Adipocyte (in vitro differentiated cells): ENCODE measurements around the gene PRM3.
"Not testable (repeated sequence)": the region's sequence is repeated elsewhere in the genome, so short reads cannot be mapped to it uniquely, and the experiment has no call there.

ENCODE experiments used
- DNase-seq: peaks from one replicate; pipeline ENCODE4 v3.0.0-alpha.2; 2015; ENCODE audit warnings: low read depth
- H3K27me3 ChIP-seq: replicated peaks from 2 replicates; pipeline ENCODE4 v1.7.0; 2013; ENCODE audit warnings: mild to moderate bottlenecking, low read length, moderate library complexity; ENCODE audit not compliant: control insufficient read depth, insufficient read depth
- H3K36me3 ChIP-seq: 2 replicates; pipeline ENCODE4 v1.7.0; 2013; ENCODE audit warnings: low read length, mild to moderate bottlenecking, moderate library complexity; ENCODE audit not compliant: control insufficient read depth, insufficient read depth, severe bottlenecking
- H3K4me1 ChIP-seq: 2 replicates; pipeline ENCODE4 v1.7.0; 2013; ENCODE audit warnings: mild to moderate bottlenecking, low read length, moderate library complexity; ENCODE audit not compliant: control insufficient read depth, insufficient read depth
- H3K4me3 ChIP-seq: 2 replicates; pipeline ENCODE4 v1.7.0; 2013; ENCODE audit warnings: mild to moderate bottlenecking, low read length, moderate library complexity
- H3K9ac ChIP-seq: 2 replicates; pipeline ENCODE4 v1.7.0; 2013; ENCODE audit warnings: mild to moderate bottlenecking, low read length, moderate library complexity
- H3K9me3 ChIP-seq: 2 replicates; pipeline ENCODE4 v1.7.0; 2013; ENCODE audit warnings: mild to moderate bottlenecking, low read length, moderate library complexity; ENCODE audit not compliant: control insufficient read depth

The PRM3 gene

DNA sequence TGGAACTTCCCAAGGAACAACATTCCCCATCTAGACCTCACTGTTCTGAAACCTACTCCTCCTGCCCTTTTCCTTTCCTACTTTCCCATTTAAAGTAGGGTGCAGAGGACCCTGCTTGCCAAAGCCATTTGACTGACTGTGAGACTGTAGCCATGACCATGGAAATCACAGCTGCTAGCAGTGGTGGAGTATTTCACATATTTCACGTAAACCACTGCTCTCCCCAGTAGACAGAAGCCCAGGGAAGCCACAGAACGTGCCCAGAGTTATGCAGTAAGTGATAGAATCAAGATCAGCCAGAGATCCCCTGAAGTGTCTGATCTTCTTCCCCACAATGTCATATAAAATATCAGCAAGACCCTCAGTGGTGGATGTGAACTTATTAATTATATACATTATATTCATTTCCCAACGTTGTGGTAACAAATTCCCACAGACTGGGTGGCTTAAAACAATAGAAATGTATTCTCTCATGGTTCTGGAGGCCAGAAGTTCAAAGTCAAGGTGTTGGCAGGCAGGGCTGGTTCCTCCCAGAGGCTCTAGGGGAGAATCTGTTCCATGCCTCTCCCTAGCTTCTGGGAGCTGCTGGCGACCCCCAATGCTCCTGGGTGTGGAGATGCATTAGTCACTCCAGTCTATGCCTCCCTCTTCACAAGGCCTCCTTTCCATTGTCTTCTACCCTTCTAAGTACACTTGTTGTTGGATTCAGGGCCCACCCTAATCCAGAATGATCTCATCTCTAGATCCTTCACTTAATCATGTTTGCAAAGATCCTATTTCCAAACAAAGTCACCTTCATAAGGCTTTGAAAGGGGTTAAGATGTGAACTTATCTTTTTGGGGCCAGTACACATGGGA, 28.4 kb upstream of the PRM3 start:
- Histone ChIP-seq H3K36me3 (no peaks in the 10 kb centered on the region), H3K9me3 (no peaks in the 10 kb centered on the region), H3K4me3 (no peak overlapping the region), H3K27me3 (peaks cover 4% of the 10 kb centered on the region), H3K9ac (no peak overlapping the region), H3K4me1 (peaks cover 14% of the 10 kb centered on the region)
- DNase-seq: no peak

DNA sequence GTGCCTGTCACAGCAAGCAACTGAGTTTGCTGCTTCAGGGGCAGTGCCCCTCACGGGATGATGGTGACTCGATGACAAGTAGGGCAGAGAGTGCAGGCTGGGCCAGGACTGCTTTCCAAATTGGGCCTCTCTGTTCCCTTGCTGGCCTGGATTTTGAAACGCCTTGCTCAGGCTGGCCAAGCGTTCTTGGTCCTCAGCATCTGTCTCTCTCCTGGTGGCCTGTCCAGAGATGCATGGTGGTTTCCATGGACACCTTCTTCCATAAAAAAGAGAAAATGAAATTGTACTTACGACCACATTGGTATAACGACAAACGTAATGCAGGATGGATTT, 27.1 kb upstream of the PRM3 start:
- H3K9ac ChIP-seq: no peak overlapping the region
- H3K4me3 ChIP-seq: no peak overlapping the region
- no peaks in the 10 kb centered on the region for H3K36me3 ChIP-seq
- no peaks in the 10 kb centered on the region for H3K9me3 ChIP-seq
- no peak for DNase-seq
- H3K4me1 ChIP-seq: peaks cover 14% of the 10 kb centered on the region
- peaks cover 4% of the 10 kb centered on the region for H3K27me3 ChIP-seq

DNA sequence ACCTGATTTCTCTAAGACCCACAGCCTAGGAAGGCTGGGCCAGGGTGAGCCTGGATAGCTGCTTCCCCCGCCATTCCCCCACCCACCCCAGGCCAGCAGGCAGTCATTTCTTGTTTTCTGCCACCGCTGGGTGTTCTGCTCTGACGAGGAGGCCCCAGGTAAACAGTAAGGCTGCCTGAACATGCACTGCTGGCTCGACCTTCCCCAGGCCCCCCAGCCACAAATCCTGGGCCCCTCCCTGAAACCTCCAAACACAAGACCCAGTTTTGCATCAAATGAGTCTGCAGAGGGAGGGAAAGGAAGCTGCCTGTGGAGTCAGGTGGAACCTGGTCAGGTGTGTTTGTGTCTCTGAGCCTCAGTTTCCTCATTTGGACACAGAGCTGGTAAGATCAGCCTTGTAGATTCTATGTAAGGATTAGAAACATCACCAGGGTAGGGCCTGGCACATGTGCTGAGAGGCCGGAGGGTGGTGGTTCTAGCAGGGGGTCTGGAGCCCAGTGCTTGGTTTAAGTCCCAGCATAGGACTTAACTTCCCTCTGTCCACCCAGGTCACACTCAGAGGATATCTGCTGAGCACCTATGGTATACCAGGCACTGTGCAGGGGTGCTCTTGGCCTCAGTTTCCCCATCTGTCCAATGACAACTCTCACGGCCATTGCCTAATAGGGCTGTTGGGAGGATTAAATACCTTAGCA, 26.6 kb upstream of the PRM3 start:
- Histone ChIP-seq H3K4me3 (no peak overlapping the region), H3K9me3 (no peaks in the 10 kb centered on the region), H3K4me1 (peaks cover 14% of the 10 kb centered on the region), H3K36me3 (no peaks in the 10 kb centered on the region), H3K27me3 (peaks cover 4% of the 10 kb centered on the region), H3K9ac (no peak overlapping the region)
- no peak for DNase-seq

DNA sequence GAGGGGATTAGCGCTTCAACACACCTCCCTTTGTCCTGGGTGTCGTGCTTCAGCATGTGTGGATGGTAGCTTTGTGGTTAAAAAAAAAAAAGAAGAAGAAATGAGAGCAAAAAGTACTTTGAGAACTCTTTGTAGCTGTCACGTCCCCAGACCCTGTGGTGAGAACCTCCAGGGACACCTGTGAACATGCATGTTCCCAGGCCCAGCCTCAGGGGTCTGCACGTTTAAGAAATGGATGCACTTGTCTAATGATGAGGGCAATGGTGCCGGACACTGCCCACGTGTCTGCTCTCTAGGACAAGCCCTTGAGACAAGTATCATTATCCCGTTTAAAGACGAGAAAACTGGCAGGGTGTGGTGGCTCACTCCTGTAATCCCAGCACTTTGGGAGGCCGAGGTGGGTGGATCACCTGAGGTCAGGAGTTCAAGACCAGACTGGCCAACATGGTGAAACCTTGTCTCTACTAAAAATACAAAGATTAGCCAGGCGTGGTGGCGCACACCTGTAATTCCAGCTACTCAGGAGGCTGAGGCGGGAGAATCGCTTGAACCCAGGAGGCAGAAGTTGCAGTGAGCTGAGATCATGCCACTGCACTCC, 25.6 kb upstream of the PRM3 start:
- H3K36me3 ChIP-seq, H3K9ac ChIP-seq, DNase-seq, H3K9me3 ChIP-seq, H3K4me3 ChIP-seq, H3K27me3 ChIP-seq: not testable (repeated sequence)
- H3K4me1 ChIP-seq: peaks cover 14% of the 10 kb centered on the region

DNA sequence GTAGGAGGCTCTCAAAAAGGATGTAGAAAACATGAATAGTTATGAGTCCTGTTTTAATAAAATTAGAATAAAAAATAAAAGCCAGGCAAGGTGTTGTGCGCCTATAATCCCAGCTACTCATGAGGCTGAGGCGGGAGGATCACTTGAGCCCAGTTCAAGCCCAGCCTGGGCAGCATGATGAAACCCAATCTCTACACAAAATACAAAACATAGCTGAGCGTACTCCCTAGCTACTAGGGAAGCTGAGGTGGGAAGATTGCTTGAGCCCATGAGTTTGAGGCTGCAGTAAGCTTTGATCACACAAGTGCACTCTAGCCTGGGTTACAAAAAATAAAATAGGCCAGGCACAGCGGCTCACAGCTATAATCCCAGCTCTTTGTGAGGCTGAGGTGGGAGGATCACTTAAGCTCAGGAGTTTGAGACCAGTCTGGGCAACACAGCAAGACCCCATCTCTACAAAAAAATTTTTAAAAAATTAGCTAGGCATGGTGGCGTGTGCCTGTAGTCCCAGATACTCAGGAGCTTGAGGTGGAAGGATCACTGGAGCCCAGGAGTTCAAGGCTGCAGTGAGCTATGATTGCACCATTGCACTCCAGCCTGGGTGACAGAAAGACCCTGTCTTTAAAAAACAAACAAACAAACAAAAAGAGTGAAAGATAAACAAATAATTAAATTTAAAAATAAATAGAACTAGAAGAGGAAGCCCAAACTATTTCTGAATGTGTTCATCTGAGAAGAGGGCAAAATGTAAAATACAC, 24.9 kb upstream of the PRM3 start:
- H3K27me3 ChIP-seq: peaks cover 4% of the 10 kb centered on the region
- no peak for DNase-seq
- no peaks in the 10 kb centered on the region for H3K9me3 ChIP-seq
- no peaks in the 10 kb centered on the region for H3K36me3 ChIP-seq
- H3K9ac ChIP-seq: no peak overlapping the region
- no peak overlapping the region for H3K4me3 ChIP-seq
- H3K4me1 ChIP-seq: peaks cover 14% of the 10 kb centered on the region

DNA sequence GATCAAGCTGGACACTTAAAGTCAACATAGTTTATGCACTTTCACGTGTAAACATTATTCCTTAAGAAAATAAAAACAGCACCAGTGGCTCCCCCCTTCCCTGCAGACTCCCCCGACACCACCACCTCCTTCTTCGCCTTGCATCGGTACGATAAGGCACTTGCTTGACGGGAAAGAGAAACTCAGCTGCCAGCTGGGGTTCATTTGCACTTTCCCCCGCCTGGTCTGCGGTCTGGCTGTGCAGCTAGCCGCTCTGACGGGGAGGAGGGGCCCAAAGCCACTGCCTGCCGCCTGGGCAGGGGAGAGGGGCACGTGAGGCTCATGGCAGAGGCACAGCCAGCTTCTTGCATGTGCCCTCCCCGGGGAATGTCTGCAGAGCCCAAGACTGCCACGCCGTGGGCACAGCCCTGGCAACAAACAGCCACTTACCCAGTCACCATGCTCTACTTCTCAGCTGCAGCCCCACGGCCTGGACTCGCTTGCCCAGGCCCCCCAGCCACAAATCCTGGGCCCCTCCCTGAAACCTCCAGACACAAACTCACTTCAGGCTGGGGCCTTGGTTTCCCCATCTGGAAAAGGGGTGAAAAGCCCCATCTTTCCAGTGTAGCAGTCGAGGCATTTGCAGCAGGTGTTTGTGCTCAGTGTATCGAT, 24.2 kb upstream of the PRM3 start:
- H3K9me3 ChIP-seq: no peaks in the 10 kb centered on the region
- peaks cover 4% of the 10 kb centered on the region for H3K27me3 ChIP-seq
- no peaks in the 10 kb centered on the region for H3K36me3 ChIP-seq
- peaks cover 14% of the 10 kb centered on the region for H3K4me1 ChIP-seq
- no peak overlapping the region for H3K9ac ChIP-seq
- DNase-seq: peak; percentile 82
- peak overlapping the region; percentile 6 for H3K4me3 ChIP-seq

DNA sequence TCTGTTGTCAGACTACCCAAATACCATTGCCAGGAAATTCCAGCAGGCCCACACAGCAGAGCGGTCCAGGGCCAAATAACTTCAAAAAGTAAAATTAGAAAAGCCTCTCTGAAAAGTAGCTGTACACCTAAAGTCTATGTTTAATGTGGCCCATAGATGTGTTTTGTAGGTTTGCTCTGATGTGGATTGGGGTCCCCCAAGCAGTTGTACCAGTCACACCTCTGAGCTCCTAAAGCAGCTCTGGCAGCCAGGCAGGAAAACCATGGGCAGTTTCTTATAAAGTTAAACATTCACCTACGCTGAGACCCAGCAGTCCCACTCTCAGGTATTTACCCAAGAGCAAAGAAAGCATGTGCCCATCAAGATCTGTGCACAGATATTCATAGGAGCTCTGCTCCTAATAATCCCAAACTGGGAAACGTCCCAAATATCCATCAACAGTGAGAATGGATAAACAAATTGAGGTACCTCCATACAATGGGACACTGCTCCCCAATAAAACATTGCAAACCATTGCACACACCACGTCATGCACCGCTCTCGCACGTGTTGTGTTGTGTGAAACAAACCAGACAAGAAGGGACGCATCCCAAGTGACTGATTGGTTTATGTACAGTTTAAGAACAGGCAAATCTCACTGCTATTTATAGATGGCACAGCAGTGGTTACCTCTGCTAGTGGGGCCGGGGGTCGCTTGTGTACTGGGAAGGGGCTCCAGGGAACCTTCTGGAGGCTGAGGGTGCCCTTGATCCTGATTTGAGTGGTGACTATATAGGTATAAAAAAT, 23.5 kb upstream of the PRM3 start:
- H3K9me3 ChIP-seq: no peaks in the 10 kb centered on the region
- H3K4me3 ChIP-seq: peak overlapping the region; percentile 6
- H3K9ac ChIP-seq: no peak overlapping the region
- DNase-seq: no peak
- peaks cover 14% of the 10 kb centered on the region for H3K4me1 ChIP-seq
- H3K27me3 ChIP-seq: peaks cover 4% of the 10 kb centered on the region
- H3K36me3 ChIP-seq: no peaks in the 10 kb centered on the region

DNA sequence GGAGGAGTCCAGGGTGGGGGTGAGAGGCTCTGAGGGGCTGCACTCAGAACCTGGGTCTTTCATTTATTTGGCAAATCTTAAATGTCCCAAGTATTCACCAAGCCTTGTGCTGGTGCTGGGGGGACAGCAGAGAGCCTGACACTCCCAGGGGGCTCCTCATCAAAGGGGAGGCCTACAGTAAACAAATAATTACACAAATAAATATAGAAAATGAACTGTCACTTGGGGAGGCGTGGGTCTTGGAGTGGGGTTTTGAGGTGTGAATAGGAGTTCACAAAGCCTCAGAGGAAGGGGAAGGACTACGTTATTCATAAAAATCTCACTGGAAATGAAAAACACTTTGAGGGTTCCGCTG, 22.9 kb upstream of the PRM3 start:
- Histone ChIP-seq H3K4me1 (peaks cover 14% of the 10 kb centered on the region), H3K9ac (no peak overlapping the region), H3K27me3 (peaks cover 8% of the 10 kb centered on the region), H3K36me3 (no peaks in the 10 kb centered on the region), H3K9me3 (no peaks in the 10 kb centered on the region), H3K4me3 (no peak overlapping the region)
- no peak for DNase-seq

DNA sequence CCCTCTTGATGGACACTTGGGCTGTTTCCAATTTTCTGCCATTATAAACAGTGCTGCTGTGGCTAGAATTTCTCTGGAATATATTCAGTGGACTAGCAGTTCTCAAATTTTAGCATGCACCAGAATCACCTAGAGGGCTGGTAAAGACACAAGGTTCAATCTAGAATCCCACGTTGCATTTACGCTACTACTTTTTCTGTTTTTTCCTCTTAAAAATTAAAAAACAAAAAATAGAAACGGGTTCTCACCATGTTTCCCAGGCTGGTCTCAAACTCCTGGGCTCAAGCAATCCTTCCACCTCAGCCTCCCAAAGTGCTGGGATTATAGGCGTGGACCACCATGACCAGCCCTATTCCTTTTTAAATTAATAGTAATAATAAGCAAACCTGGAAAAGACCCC, 22.2 kb upstream of the PRM3 start:
- H3K27me3 ChIP-seq: peaks cover 14% of the 10 kb centered on the region
- H3K9ac ChIP-seq: no peak overlapping the region
- peaks cover 14% of the 10 kb centered on the region for H3K4me1 ChIP-seq
- no peaks in the 10 kb centered on the region for H3K9me3 ChIP-seq
- H3K4me3 ChIP-seq: no peak overlapping the region
- no peak for DNase-seq
- H3K36me3 ChIP-seq: no peaks in the 10 kb centered on the region

DNA sequence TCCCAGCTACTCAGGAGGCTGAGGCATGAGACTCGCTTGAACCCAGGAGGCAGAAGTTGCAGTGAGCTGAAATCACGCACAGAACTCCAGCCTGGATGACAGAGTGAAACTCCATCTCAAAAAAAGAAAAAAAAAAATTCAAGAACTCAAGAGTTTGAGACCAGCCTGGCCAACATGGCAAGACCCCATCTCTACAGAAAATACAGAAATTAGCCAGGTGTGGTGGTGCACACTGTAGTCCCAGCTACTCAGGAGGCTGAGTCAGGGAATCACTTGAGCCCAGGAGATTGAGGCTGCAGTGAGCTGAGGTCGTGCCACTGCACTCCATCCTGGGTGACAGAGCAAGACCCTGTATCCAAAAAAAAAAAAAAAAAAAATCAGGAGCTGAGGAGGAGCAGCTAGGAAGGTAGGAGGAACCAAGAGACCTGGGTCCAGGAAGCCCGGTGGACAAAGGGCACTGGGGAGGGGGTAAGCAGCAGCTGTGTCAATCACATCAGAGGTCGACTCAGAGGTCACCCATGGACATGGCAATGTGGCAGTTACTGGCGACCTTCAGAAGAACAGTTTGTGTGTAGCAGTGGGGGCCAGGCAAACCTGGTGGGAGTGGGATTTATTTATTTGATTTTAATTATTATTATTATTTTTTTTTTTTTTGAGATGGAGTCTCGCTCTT, 18.8 kb upstream of the PRM3 start:
- H3K4me1 ChIP-seq: peaks cover 3% of the 10 kb centered on the region
- H3K9me3 ChIP-seq: peaks cover 3% of the 10 kb centered on the region
- H3K36me3 ChIP-seq: no peaks in the 10 kb centered on the region
- no peak overlapping the region for H3K4me3 ChIP-seq
- H3K27me3 ChIP-seq: peaks cover 21% of the 10 kb centered on the region
- no peak for DNase-seq
- H3K9ac ChIP-seq: no peak overlapping the region
